Testis (tissue), 3 donors: ENCODE results near the gene IDI2. TPM values are rescaled to one million over a fixed set of nuclear protein-coding genes. Genes with fewer than 3 reads are reported as not detected.

ENCODE experiments used
- DNase-seq: peaks from one replicate; pipeline ENCODE4 v3.0.0-alpha.2; 2019
- H3K27ac ChIP-seq, 2 donors: fragments of 200-600 bp; sonication (generic); one replicate each; pipeline ENCODE4 v1.5.1; 2019
- H3K27me3 ChIP-seq: fragments of 200-600 bp; sonication (generic); one replicate; pipeline ENCODE4 v1.5.1; 2019
- H3K36me3 ChIP-seq: fragments of 200-600 bp; sonication (generic); one replicate; pipeline ENCODE4 v1.5.1; 2017; ENCODE audit warnings: low read depth; ENCODE audit errors: missing control alignments
- H3K4me1 ChIP-seq: fragments of 200-600 bp; sonication (generic); one replicate; pipeline ENCODE4 v1.5.1; 2019
- H3K4me3 ChIP-seq, 2 donors: fragments of 200-600 bp; sonication (generic); one replicate each; pipeline ENCODE4 v1.5.1; 2017 to 2019
- H3K9me3 ChIP-seq: fragments of 200-600 bp; sonication (generic); one replicate; pipeline ENCODE4 v1.5.1; 2017
- POLR2A ChIP-seq: fragments of 450-650 bp; IDR thresholded peaks from one replicate; pipeline ENCODE4 v1.6.1; 2017; ENCODE audit warnings: antibody characterized with exemption, mild to moderate bottlenecking, moderate library complexity
- WGBS, 2 donors: methylation state at CpG; one replicate each; pipeline ENCODE4 v1.1.5; 2018; 5-methylcytosine and 5-hydroxymethylcytosine counted together
- intact Hi-C: fragments of 100-400 bp; cut with DNase I; formaldehyde crosslinking; loops from one replicate; pipeline ENCODE4 v1.15.1; 2023; ENCODE audit warnings: low total_unique reads
- polyA plus RNA-seq: library from polyadenylated mRNA; stranded (reverse); fragments of 350-450 nt; fragmentation: Illumina TruSeq; extraction: RNeasy Lipid Tissue Mini Kit (QIAGEN cat#74804); gene quantifications from one replicate; pipeline ENCODE4 v1.2.3, GENCODE V29; 2014; ENCODE audit warnings: low read depth, low replicate concordance; ENCODE audit not compliant: insufficient read depth
- total RNA-seq, 2 donors: library from RNA; depleted of rRNA; stranded (reverse); fragments of >200 nt; gene quantifications; one replicate each; pipeline ENCODE4 v1.2.3, GENCODE V29; 2016
- TF ChIP-seq, protein P1 (sequence below), 3 experiments: fragments of 450-650 bp in 2 of 3; fragments of 200-600 bp in 1 of 3; sonication (generic) in 1 of 3; IDR thresholded peaks; one replicate each; pipeline ENCODE4 v1.5.1; 2016 to 2019; ENCODE audit warnings: antibody characterized with exemption in 3 of 3, mild to moderate bottlenecking in 2 of 3, moderate library complexity in 1 of 3

IDI2 gene
- total and polyA plus RNA-seq, 3 donors from 2014 or later, result 0.79 to 1.1 TPM; not detected in 1

- Histone ChIP-seq H3K4me1 (no peaks in the 10 kb centered on the region), H3K4me3 (no peak overlapping the region), H3K27me3 (no peaks in the 10 kb centered on the region), H3K36me3 (no peaks in the 10 kb centered on the region), H3K9me3 (no peaks in the 10 kb centered on the region), H3K27ac (no peak overlapping the region)
- no peak for TF ChIP-seq POLR2A
- TF ChIP-seq, protein P1, sequence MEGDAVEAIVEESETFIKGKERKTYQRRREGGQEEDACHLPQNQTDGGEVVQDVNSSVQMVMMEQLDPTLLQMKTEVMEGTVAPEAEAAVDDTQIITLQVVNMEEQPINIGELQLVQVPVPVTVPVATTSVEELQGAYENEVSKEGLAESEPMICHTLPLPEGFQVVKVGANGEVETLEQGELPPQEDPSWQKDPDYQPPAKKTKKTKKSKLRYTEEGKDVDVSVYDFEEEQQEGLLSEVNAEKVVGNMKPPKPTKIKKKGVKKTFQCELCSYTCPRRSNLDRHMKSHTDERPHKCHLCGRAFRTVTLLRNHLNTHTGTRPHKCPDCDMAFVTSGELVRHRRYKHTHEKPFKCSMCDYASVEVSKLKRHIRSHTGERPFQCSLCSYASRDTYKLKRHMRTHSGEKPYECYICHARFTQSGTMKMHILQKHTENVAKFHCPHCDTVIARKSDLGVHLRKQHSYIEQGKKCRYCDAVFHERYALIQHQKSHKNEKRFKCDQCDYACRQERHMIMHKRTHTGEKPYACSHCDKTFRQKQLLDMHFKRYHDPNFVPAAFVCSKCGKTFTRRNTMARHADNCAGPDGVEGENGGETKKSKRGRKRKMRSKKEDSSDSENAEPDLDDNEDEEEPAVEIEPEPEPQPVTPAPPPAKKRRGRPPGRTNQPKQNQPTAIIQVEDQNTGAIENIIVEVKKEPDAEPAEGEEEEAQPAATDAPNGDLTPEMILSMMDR (IDR thresholded peaks at IDR 0.05), result no peak
- WGBS, 2 donors, result 88 to 90% methylated on average over 6 of the region's 6 CpGs
- DNase-seq, result no peak
- intact Hi-C loops, result no loop called here
Measured at GRCh38 chr10:994836-995558, 30.7 kb downstream of the IDI2 start.

DNA sequence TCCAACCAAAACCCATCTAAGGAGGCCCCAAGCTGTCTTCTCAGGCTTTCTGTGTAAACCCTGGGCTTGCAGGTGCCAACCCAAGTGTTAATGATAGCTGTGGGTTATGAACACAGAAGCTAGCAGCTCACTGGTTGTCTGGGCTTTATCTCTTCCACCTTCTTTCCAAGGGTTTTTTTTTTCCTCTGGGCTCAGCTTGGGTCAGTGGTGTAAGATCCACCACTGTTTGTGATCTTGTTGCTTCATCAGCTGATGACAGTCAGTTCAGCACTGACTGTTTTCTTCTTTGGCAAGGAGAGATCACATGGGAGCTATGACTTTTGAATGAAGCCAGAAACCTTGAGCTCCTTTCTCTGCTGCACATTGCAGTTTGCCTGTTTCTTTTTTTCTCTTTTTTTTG is 32.8 kb downstream of the IDI2 start:
- no peak overlapping the region for H3K27ac ChIP-seq
- DNase-seq, result no peak
- no peaks in the 10 kb centered on the region for H3K4me1 ChIP-seq

DNA sequence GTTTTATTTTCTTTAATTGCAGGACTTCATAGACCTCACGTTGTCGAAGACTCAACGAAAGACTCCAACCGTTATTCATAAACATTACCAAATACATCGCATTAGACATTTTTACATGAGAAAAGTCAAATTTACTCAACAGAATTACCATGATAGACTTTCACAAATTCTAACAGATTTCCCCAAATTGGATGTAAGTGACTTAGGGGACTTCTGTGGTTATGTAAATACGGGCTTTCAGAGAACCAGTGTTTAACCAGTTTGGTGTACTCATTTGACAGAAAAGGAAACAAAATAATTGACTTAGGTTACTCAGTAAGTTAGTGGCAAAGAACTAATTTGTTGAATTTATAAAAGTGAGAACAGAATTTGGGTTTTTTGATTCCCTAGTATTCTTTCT is 33.2 kb downstream of the IDI2 start:
- DNase-seq, result no peak
- H3K36me3 ChIP-seq, result no peaks in the 10 kb centered on the region
- H3K4me3 ChIP-seq, result no peak overlapping the region
- H3K27me3 ChIP-seq, result no peaks in the 10 kb centered on the region
- WGBS, 2 donors, result 92 to 96% methylated on average over 6 of the region's 6 CpGs
- H3K27ac ChIP-seq, result no peak overlapping the region
- intact Hi-C loops, result no loop called here
- H3K4me1 ChIP-seq, result peaks cover 2% of the 10 kb centered on the region
- H3K9me3 ChIP-seq, result no peaks in the 10 kb centered on the region
- TF ChIP-seq POLR2A, result no peak
- TF ChIP-seq, protein P1 (IDR thresholded peaks at IDR 0.05), result no peak

More for the DNA sequence above, 32.8 kb downstream of the IDI2 start:
- no peak overlapping the region for H3K4me3 ChIP-seq
- no peaks in the 10 kb centered on the region for H3K27me3 ChIP-seq
- no peaks in the 10 kb centered on the region for H3K9me3 ChIP-seq
- intact Hi-C loops, result no loop called here
- no peak for TF ChIP-seq POLR2A
- TF ChIP-seq, protein P1 (IDR thresholded peaks at IDR 0.05), result no peak
- no peaks in the 10 kb centered on the region for H3K36me3 ChIP-seq

DNA sequence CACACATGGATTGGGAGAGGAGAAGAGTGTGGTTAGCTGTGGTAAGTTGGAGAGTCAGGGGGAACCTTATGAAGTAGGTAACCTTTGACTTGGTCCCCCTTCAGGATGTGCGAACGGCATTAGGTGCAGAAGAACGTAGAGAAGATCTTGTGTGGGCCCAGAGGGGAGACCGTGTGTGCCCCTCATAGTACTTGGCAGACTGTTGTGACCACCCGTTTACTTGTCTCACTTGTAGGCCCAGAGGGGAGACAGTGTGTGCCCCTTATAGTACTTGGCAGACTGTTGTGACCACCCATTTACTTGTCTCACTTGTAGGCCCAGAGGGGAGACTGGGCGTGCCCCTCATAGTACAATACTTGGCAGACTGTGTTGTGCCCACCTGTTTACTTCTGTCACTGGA is 34.9 kb downstream of the IDI2 start:
- Histone ChIP-seq H3K27me3 (no peaks in the 10 kb centered on the region), H3K27ac (no peak overlapping the region), H3K9me3 (no peaks in the 10 kb centered on the region), H3K4me1 (peaks cover 7% of the 10 kb centered on the region), H3K36me3 (no peaks in the 10 kb centered on the region), H3K4me3 (no peak overlapping the region)
- 91 to 99% methylated on average over 6 of the region's 6 CpGs for WGBS, 2 donors
- DNase-seq, result no peak
- intact Hi-C loops, result no loop called here
- TF ChIP-seq, protein P1 (IDR thresholded peaks at IDR 0.05), result no peak
- no peak for TF ChIP-seq POLR2A
